ENCODE results near the gene PTPRG.

The PTPRG gene

DNA sequence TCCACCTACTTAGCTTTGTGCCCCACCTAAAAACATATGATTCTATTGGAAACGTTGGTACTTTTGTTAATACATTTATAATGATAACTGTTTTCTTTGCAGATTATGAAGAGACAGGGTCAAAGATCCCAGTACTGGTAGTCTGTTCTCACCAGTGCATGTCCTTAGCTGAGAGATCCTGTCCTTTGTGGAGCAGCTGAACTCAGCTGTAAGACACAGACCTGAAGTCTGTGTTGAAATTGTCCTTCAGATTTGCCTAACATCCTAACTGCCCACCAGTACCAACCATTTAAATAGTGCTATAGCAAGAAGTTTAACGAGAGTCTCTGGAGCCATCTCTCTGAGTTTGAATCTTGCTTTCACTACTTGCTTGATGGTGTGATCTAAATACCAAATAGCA, 413.3 kb downstream of the PTPRG start:
- TF ChIP-seq TAF1 (IDR thresholded peaks at IDR 0.05; ENCODE audit: borderline replicate concordance, insufficient read depth, low read length) (no peak), SIN3A (IDR thresholded peaks at IDR 0.05; ENCODE audit: borderline replicate concordance, insufficient read depth, low read length) (no peak), POLR2AphosphoS5 (IDR thresholded peaks at IDR 0.05; ENCODE audit: low read depth, low read length) (no peak), FOXP2 (optimal IDR thresholded peaks at IDR 0.05; ENCODE audit: borderline replicate concordance, extremely low read depth, extremely low read length, insufficient read depth) (no peak)
- TF ChIP-seq, protein P1, sequence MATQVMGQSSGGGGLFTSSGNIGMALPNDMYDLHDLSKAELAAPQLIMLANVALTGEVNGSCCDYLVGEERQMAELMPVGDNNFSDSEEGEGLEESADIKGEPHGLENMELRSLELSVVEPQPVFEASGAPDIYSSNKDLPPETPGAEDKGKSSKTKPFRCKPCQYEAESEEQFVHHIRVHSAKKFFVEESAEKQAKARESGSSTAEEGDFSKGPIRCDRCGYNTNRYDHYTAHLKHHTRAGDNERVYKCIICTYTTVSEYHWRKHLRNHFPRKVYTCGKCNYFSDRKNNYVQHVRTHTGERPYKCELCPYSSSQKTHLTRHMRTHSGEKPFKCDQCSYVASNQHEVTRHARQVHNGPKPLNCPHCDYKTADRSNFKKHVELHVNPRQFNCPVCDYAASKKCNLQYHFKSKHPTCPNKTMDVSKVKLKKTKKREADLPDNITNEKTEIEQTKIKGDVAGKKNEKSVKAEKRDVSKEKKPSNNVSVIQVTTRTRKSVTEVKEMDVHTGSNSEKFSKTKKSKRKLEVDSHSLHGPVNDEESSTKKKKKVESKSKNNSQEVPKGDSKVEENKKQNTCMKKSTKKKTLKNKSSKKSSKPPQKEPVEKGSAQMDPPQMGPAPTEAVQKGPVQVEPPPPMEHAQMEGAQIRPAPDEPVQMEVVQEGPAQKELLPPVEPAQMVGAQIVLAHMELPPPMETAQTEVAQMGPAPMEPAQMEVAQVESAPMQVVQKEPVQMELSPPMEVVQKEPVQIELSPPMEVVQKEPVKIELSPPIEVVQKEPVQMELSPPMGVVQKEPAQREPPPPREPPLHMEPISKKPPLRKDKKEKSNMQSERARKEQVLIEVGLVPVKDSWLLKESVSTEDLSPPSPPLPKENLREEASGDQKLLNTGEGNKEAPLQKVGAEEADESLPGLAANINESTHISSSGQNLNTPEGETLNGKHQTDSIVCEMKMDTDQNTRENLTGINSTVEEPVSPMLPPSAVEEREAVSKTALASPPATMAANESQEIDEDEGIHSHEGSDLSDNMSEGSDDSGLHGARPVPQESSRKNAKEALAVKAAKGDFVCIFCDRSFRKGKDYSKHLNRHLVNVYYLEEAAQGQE (IDR thresholded peaks at IDR 0.05; ENCODE audit: insufficient read depth in 1 of 2, low read depth in 2 of 2, low read length in 2 of 2): no peak

DNA sequence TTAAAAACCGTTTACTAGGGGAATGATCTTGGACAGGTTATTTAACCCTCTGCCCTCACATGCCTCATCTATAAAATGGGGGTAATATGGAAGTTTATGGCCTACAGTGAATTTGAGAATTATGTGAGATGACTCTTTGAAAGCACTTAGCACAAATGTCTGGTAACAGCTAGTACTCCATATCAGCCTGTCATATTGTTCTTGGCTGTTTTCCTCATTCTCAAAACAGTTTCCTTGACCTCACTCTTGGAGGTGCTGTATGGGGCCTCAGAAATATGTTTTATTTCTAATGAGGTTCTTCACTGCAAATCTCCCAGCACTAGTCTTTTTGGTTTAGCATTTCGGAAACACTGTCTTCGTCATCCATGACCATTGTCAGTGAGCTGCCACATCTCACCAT, 413.8 kb downstream of the PTPRG start:
- TF ChIP-seq FOXP2 (optimal IDR thresholded peaks at IDR 0.05; ENCODE audit: borderline replicate concordance, extremely low read depth, extremely low read length, insufficient read depth) (no peak), TAF1 (IDR thresholded peaks at IDR 0.05; ENCODE audit: borderline replicate concordance, insufficient read depth, low read length) (no peak), SIN3A (IDR thresholded peaks at IDR 0.05; ENCODE audit: borderline replicate concordance, insufficient read depth, low read length) (no peak), POLR2AphosphoS5 (IDR thresholded peaks at IDR 0.05; ENCODE audit: low read depth, low read length) (no peak)
- TF ChIP-seq, protein P1 (IDR thresholded peaks at IDR 0.05; ENCODE audit: insufficient read depth in 1 of 2, low read depth in 2 of 2, low read length in 2 of 2): no peak

DNA sequence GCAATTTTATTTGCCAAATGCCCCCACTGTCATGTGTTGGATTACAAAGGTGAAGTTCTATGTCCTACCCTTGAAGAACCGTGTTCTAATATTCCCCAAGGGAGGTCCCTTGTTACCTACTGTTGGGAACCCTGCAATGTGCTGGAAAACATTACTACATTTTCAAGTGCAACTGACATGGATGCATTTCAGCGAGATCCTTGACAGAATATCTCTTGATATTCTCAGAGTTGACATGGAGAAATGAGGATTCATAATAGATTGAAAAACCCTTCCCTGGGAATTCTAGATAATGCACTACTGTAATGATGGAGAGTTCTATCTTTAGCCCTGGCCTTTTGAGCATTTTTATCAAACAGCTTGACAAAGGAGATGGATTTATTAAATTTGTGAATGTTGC, 414.6 kb downstream of the PTPRG start:
- TF ChIP-seq TAF1 (IDR thresholded peaks at IDR 0.05; ENCODE audit: borderline replicate concordance, insufficient read depth, low read length) (no peak), FOXP2 (optimal IDR thresholded peaks at IDR 0.05; ENCODE audit: borderline replicate concordance, extremely low read depth, extremely low read length, insufficient read depth) (no peak), POLR2AphosphoS5 (IDR thresholded peaks at IDR 0.05; ENCODE audit: low read depth, low read length) (no peak), SIN3A (IDR thresholded peaks at IDR 0.05; ENCODE audit: borderline replicate concordance, insufficient read depth, low read length) (no peak)
- TF ChIP-seq, protein P1 (IDR thresholded peaks at IDR 0.05; ENCODE audit: insufficient read depth in 1 of 2, low read depth in 2 of 2, low read length in 2 of 2): no peak

DNA sequence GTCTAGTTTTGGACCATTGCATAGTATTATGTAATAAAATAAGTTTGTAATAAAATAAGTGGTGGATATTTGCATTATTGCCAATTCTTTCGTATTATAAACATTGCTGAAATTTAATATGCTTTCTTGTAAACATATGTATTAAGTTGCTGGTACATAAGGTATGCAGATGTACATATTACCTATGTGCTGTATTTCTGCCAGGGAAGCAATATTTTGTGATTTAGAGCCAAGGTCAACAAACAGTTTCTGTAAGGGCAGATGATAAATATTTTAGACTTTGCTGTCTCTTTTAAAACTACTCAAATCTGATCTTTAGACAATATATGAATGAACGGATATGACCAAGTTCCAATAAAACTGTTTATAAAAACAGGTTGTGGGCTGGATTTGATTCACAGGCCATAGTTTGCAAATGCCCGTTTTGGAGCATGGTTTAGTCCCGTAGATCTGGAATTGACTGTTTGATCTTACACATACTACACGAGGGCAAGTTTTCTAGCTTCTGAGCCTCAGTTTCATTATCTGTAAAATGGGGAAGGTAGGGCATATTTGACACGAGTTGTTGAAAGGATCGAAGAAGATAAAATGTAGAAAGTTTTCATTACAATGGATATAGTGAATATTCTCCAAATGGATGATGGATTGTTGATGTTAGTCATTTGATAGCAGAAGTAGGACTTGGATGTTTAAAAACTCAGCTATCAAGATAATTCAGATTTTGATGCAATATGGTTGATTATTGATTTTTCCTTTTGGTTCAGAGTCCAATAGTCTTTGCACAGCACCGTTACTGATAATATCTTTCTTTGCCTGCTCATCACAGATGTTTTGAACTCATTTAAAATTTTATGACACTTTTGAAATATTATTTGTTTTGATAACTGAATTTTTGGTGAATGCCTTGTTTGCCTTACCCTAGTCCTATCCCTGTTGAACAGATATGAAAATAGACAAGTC, 417.4 kb downstream of the PTPRG start:
- TF ChIP-seq SIN3A (IDR thresholded peaks at IDR 0.05; ENCODE audit: borderline replicate concordance, insufficient read depth, low read length): no peak
- TF ChIP-seq FOXP2 (optimal IDR thresholded peaks at IDR 0.05; ENCODE audit: borderline replicate concordance, extremely low read depth, extremely low read length, insufficient read depth): no peak
- no peak for TF ChIP-seq TAF1 (IDR thresholded peaks at IDR 0.05; ENCODE audit: borderline replicate concordance, insufficient read depth, low read length)

DNA sequence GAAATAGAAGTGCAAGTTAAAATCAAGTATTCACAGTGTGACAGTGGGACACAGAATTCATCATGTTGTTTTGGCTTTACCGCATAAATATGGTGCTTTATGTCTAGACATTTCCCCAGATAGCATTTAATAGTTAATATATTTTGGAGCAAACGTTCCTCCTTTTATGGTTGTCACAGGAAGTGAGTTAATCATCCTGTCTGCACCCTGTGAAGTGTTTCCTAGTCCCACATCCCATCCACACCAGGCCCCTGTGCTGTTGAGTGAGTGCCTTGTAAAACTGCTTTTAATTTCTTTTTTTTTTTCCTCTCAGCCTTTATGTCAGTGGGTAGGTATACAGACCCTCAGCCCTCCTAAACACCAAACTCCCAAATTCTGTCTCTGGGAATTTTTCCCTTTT, 418.3 kb downstream of the PTPRG start:
- TF ChIP-seq FOXP2 (optimal IDR thresholded peaks at IDR 0.05; ENCODE audit: borderline replicate concordance, extremely low read depth, extremely low read length, insufficient read depth) (no peak), POLR2AphosphoS5 (IDR thresholded peaks at IDR 0.05; ENCODE audit: low read depth, low read length) (no peak), SIN3A (IDR thresholded peaks at IDR 0.05; ENCODE audit: borderline replicate concordance, insufficient read depth, low read length) (no peak), TAF1 (IDR thresholded peaks at IDR 0.05; ENCODE audit: borderline replicate concordance, insufficient read depth, low read length) (no peak)
- TF ChIP-seq, protein P1 (IDR thresholded peaks at IDR 0.05; ENCODE audit: insufficient read depth in 1 of 2, low read depth in 2 of 2, low read length in 2 of 2): no peak

Measured in PFSK-1 (cell line).